Measurements from ENCODE around the gene DYNLT2.

GRCh38 chr6:169780571-169781091 lies 29.3 kb upstream of the DYNLT2 start:
- TF ChIP-seq POLR2A (IDR thresholded peaks at IDR 0.05) (no peak), CTCF (IDR thresholded peaks at IDR 0.05) (no peak)

All from lower leg skin (tissue), 3 donors.